Breast epithelium (tissue), 4 donors: ENCODE measurements around the gene STXBP2. TPM values are rescaled to one million over a fixed set of nuclear protein-coding genes. Genes with fewer than 3 reads are reported as not detected.
"Not testable (repeated sequence)": the region's sequence is repeated elsewhere in the genome, so short reads cannot be mapped to it uniquely, and the experiment has no call there.

Source experiments
- DNase-seq, 2 donors: peaks; one replicate each; pipeline ENCODE4 v3.0.0-alpha.2; 2019; ENCODE audit warnings: low spot score in 2 of 2
- H3K27ac ChIP-seq, 2 donors: fragments of 200-600 bp; sonication (generic) in 1 of 2; one replicate each; pipeline ENCODE4 v1.5.1; 2016 to 2019; ENCODE audit warnings: mild to moderate bottlenecking in 1 of 2
- H3K27me3 ChIP-seq, 2 donors: fragments of 200-600 bp; sonication (generic) in 1 of 2; one replicate each; pipeline versions ENCODE4 v1.5.1 to v1.6.0; 2017 to 2019; ENCODE audit warnings: control low read depth in 1 of 2, mild to moderate bottlenecking in 1 of 2
- H3K36me3 ChIP-seq: fragments of 200-600 bp; one replicate; pipeline ENCODE4 v1.5.1; 2019
- H3K4me1 ChIP-seq, 2 donors: fragments of 200-600 bp; sonication (generic); one replicate each; pipeline ENCODE4 v1.5.1; 2016 to 2019; ENCODE audit warnings: control low read depth in 1 of 2
- H3K4me3 ChIP-seq, 3 donors: fragments of 200-600 bp; sonication (generic); 1 replicate in 2 of 3; 2 replicates in 1 of 3; pipeline ENCODE4 v1.5.1; 2016 to 2019; ENCODE audit warnings: mild to moderate bottlenecking in 3 of 3, moderate library complexity in 2 of 3
- H3K9me3 ChIP-seq, 2 donors: fragments of 200-600 bp; sonication (generic) in 1 of 2; one replicate each; pipeline ENCODE4 v1.5.1; 2016 to 2019; ENCODE audit warnings: control low read depth in 1 of 2
- CTCF ChIP-seq, 3 donors: fragments of 450-650 bp; IDR thresholded peaks; one replicate each; pipeline ENCODE4 v1.5.1; 2016 to 2017; ENCODE audit warnings: antibody characterized with exemption in 3 of 3, mild to moderate bottlenecking in 3 of 3, moderate library complexity in 3 of 3
- POLR2A ChIP-seq: fragments of 450-650 bp; IDR thresholded peaks from one replicate; pipeline ENCODE4 v1.6.1; 2016; ENCODE audit warnings: antibody characterized with exemption, mild to moderate bottlenecking, moderate library complexity
- POLR2AphosphoS5 ChIP-seq, 3 donors: sonication (generic); formaldehyde crosslinking; IDR thresholded peaks; one replicate each; pipeline ENCODE4 v1.6.1; 2017; ENCODE audit warnings: antibody characterized with exemption in 3 of 3
- intact Hi-C: fragments of 100-400 bp; cut with DNase I; formaldehyde crosslinking; loops from one replicate; pipeline ENCODE4 v1.15.1; 2023; ENCODE audit warnings: low total_unique reads
- total RNA-seq, 3 donors: library from RNA; depleted of rRNA; stranded (reverse); fragments of >200 nt; gene quantifications; one replicate each; pipeline ENCODE4 v1.1.0, GENCODE V29; 2016

Gene STXBP2
- total RNA-seq, 3 donors from 2014 or later: 15.4 to 55.3 (median 37.0) TPM

GRCh38 chr19:7641290-7642276 lies 4.7 kb downstream of the STXBP2 start:
- no peak for DNase-seq
- H3K4me1 ChIP-seq: no peaks in the 10 kb centered on the region
- H3K9me3 ChIP-seq: no peaks in the 10 kb centered on the region
- intact Hi-C loops: no loop called here
- H3K36me3 ChIP-seq: no peaks in the 10 kb centered on the region
- H3K4me3 ChIP-seq: no peak overlapping the region
- no peak overlapping the region for H3K27ac ChIP-seq
- TF ChIP-seq POLR2AphosphoS5 (IDR thresholded peaks at IDR 0.05): no peak
- H3K27me3 ChIP-seq: no peaks in the 10 kb centered on the region

- Histone ChIP-seq H3K27me3 (no peaks in the 10 kb centered on the region), H3K27ac (no peak overlapping the region), H3K4me3 (no peak overlapping the region), H3K9me3 (no peaks in the 10 kb centered on the region), H3K4me1 (no peaks in the 10 kb centered on the region), H3K36me3 (no peaks in the 10 kb centered on the region)
- intact Hi-C loops: no loop called here
- no peak for TF ChIP-seq CTCF (IDR thresholded peaks at IDR 0.05)
- TF ChIP-seq POLR2A: no peak
- TF ChIP-seq POLR2AphosphoS5 (IDR thresholded peaks at IDR 0.05): no peak
- DNase-seq: no peak
These were observed 5.6 kb downstream of the STXBP2 start for GRCh38 chr19:7642295-7643030.

GRCh38 chr19:7643031-7643415 lies 6.1 kb downstream of the STXBP2 start:
- Histone ChIP-seq H3K27me3 (no peaks in the 10 kb centered on the region), H3K4me3 (no peak overlapping the region), H3K9me3 (no peaks in the 10 kb centered on the region), H3K27ac (no peak overlapping the region), H3K4me1 (no peaks in the 10 kb centered on the region), H3K36me3 (no peaks in the 10 kb centered on the region)
- intact Hi-C loops: no loop called here
- TF ChIP-seq POLR2A: no peak
- no peak for TF ChIP-seq POLR2AphosphoS5 (IDR thresholded peaks at IDR 0.05)
- TF ChIP-seq CTCF (IDR thresholded peaks at IDR 0.05): no peak
- no peak for DNase-seq

GRCh38 chr19:7643629-7644549 lies 7.0 kb downstream of the STXBP2 start:
- DNase-seq, H3K27ac ChIP-seq, H3K9me3 ChIP-seq, H3K36me3 ChIP-seq, intact Hi-C loops, H3K27me3 ChIP-seq, H3K4me3 ChIP-seq, H3K4me1 ChIP-seq: not testable (repeated sequence)

- intact Hi-C loops: no loop called here
- H3K9me3 ChIP-seq: no peaks in the 10 kb centered on the region
- no peak for TF ChIP-seq POLR2AphosphoS5 (IDR thresholded peaks at IDR 0.05)
- no peak for DNase-seq
- H3K4me1 ChIP-seq: no peaks in the 10 kb centered on the region
- no peak overlapping the region for H3K4me3 ChIP-seq
- no peaks in the 10 kb centered on the region for H3K36me3 ChIP-seq
- H3K27me3 ChIP-seq: no peaks in the 10 kb centered on the region
- no peak overlapping the region for H3K27ac ChIP-seq
These were observed 7.6 kb downstream of the STXBP2 start for GRCh38 chr19:7644550-7644877.

GRCh38 chr19:7645163-7645562 lies 8.3 kb downstream of the STXBP2 start:
- TF ChIP-seq POLR2AphosphoS5 (IDR thresholded peaks at IDR 0.05) (no peak), CTCF (IDR thresholded peaks at IDR 0.05) (no peak), POLR2A (no peak)
- intact Hi-C loops: no loop called here
- Histone ChIP-seq H3K9me3 (no peaks in the 10 kb centered on the region), H3K27ac (no peak overlapping the region), H3K36me3 (no peaks in the 10 kb centered on the region), H3K4me1 (no peaks in the 10 kb centered on the region), H3K27me3 (no peaks in the 10 kb centered on the region), H3K4me3 (no peak overlapping the region)
- no peak for DNase-seq
